Superior temporal gyrus (tissue), 1 donor: ENCODE results near the gene RBM19.

ENCODE experiments used
- DNase-seq: peaks from one replicate; pipeline ENCODE4 v3.0.0-alpha.2; 2016; ENCODE audit errors: extremely low spot score

Gene RBM19

GRCh38 chr12:113931517-113931916 is 34.6 kb downstream of the RBM19 start:
- DNase-seq: no peak

- no peak for DNase-seq
Measured at GRCh38 chr12:113930249-113930648, 35.9 kb downstream of the RBM19 start.

DNA sequence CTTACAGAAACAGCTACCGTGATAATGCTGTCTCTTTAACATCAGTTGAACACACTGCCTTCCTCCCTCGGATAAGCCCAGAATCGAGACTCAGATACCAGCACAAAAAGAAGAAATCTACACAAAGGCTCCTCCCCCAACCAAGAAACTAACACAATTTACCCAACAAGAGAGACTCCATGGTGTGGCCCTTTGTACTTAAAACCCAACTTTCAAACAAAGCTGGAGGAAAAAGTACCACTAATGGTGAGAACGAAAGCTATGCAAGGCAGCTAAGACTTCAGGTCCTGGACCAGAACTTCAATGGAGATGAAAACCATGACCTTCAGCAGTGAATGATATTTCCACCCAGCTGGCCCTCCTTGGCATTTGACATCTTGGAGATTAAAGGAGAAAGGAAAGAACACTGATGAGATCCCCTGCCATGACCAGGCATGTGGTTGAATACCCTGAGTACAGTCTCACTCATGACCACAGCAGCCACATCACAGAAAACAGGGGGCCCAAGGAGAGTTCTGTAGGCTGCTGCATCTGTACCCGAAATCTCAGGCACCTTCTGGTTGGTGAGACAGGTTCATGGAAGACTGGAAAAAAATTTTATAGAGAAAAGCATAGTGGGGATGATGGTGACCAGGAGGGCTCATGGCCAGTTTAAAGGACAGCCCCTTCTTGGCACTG is 36.7 kb downstream of the RBM19 start:
- DNase-seq: no peak

DNA sequence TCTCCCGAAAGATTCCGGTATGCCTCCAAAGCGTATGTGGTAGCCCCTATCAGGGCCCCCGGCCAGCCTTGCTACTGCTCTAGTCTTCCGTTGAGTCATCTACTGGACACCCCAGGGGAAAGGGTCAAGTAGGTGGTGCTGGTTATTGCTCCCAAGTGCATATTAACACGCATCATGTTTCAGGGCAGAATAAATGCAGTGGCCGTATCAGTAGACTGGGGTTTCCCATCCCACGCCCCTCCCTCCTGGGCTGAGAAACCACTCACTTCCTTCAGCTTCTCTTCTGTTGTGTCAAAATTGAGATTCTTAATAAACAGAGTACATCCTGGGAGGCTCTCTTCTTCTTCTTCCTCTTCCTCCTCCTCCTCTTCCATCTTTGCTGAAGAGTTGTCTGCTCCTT is 39.3 kb downstream of the RBM19 start:
- DNase-seq: no peak

DNA sequence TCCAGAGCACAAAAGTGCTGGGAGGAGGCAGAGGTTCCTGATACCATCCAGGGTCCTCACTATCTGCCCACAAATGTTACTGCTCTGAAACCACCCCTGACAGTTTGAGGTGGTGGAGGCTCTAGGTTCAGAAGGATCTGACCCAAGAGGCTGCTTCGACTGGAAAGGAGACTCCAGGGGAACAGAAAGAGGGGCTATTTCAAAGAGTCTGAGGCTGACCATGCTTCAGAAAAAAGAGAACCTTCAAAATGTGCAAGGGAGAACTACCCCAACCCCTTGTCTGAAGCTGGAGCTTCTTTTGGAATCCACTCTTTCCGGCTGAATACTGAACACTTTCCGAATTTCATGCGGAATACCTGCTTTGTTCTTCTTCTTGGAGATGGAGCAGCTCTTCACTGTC is 41.8 kb downstream of the RBM19 start:
- no peak for DNase-seq

- DNase-seq: no peak
Measured at GRCh38 chr12:113923251-113923650, 42.9 kb downstream of the RBM19 start.

GRCh38 chr12:113921430-113921829 is 44.7 kb downstream of the RBM19 start:
- DNase-seq: no peak

DNA sequence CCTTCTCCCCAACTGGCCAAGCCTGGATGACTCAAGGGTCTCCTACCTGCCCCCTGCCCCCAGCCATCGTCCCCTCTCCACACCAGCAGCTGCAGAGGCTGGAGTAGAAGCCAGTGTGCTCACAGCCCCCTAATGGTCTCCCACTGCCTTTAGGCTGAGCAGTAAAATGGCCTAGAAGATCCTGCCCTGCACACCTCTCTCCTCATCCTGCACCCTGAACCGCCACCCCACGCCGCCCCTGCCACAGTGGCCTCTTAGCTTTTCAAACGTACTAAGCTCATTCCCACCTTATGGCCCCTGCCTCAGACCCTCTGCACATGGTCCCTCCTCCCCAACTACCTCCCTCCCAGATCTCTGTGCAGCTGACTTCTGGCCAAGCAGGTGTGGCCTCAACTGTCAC is 46.3 kb downstream of the RBM19 start:
- DNase-seq: no peak

GRCh38 chr12:113918306-113918705 is 47.8 kb downstream of the RBM19 start:
- no peak for DNase-seq

- no peak for DNase-seq
Measured at GRCh38 chr12:113917393-113917792, 48.7 kb downstream of the RBM19 start.

DNA sequence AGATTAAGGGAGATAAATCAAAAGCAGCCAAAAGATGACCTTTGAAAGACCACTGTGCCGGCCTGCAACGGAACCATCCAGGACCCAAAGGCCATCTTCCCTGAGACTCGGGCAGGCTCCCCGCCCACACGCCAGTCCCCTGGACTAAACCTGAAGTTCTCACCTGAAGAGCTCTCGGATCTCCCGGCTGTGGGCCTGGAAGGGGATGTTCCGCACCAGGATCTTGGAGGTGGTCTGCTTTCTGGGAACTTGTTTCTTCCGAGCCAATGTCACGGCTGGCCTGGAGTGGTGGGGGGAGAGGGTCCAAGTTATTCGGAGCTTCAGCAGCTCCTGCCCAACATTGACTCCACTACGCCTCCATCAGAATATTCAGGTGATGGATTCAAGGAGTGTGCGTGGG is 51.3 kb downstream of the RBM19 start:
- DNase-seq: no peak

DNA sequence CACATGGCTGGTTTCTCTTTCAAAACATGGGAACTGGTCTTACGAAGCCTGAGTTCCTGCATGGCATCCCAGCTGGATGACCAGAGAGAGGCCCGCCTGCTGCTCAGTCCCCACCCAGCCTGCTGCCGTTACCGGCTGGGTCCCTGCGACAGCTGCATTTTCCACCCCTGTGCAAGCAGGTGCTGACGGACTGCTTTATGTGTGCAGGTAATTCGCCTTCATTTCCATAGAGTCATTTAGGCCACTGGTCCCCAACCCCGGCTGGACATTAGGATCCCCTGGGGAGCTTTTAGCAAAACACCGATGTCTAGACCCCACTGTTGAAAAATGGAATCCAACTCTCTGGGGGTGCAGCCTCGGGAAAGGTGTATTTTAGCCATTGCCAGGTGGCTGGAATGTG is 51.9 kb downstream of the RBM19 start:
- no peak for DNase-seq

DNA sequence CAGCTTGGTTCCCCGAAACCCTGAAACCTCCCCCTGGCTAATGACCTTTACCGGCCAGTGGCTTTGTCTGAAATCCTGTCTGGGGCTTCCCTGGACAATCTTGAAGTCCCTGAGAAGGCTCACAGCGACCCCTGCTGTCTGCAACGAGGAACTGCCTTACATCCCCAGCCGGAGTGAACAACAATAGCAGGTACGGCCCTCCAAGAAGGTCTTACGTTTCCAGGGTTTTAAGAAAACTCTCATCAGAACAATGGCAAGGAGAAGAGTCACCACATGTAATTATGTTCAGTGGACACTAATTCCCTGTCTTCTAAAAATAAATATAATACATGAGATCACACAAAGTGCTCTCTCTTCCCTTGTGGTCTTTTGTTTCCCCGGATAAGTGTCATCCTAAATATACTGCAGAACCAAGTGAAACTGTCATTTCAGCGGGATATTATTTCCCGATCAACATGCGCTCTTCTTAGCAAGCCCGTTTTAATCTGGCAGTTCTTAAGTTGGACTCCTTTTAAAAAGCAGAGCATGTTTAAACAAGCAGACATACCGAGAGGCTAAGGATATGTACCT is 53.3 kb downstream of the RBM19 start:
- DNase-seq: peak; percentile 90

GRCh38 chr12:113911971-113912759 is 54.0 kb downstream of the RBM19 start:
- no peak for DNase-seq

DNA sequence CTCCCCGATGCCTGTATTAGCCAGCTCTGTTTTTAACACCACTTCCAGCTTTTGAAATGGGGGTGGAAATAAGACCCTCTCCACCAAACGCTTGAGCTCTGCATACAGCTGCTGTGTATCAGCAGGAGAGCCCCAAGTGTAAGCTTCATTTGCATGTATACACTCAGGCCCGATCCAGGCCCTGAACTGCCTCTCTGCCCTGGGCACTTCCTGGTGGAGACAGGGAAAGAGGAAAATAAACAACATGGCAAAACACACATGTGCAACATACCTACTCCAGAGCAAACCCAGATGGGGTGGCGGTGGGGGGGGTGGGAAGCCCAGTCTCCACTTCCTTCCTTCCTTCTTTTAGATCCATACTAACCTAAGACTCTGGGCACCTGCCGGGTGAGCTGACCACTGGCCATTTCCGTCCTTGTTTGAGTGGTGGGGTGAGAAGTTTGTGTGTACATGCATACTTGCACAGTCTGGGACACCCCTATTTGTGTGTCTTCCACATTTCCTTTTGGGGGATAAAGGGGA is 55.3 kb downstream of the RBM19 start:
- no peak for DNase-seq

DNA sequence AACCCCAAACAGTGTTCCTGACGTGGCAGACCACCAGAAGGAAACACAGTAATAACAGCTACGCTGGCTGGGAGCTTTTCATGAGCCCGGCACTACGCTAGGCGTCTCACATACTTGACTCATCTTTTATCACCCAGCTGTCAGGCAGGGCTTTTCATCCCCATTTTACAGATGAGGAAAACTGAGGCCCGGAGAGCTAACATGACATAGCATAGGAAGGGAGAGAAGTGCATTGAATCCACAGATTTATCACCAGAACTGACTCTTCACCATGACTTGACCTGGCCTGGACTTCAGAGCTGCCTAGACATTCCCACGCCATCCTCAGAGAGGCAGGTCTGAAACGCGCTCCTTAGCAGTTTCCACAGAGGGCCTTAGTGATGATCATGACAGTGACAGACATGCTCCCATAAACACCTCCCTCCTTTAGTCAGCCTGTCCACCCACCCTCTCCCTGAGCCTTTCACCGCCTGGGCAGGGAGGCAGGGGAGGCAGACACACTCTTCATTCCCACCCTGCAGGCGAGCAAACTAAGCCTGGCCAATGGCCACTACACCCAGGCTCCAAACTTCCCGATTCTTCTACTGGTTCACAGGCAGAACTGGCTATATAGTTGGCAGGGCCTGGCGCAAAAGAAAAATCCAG is 56.2 kb downstream of the RBM19 start:
- no peak for DNase-seq

DNA sequence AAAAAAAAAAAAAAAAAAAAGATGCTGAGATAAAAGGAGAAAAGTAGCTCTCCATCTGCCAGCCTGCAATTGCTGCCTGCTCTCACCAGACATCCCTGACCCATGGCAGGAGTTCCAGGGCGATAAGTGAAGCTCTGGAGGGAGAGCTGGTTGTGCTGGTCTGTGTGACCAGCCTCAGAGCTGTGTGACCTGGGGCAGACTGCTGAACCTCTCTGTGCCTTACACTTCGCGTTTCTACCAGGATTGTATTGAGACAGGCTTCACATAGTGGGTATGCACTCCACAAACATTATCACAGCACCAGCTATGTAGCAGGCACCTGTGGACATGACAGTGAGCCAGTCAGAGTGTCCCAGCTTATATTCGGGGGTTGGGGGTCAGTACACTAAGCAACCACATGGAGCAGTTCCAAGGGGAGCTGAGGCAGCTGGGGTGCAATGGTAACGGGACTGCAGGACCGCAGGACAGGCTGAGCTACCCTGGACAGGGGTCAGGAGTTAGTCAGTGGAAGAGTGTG is 57.5 kb downstream of the RBM19 start:
- no peak for DNase-seq

- DNase-seq: no peak
Measured at GRCh38 chr12:113907446-113908180, 58.5 kb downstream of the RBM19 start.

DNA sequence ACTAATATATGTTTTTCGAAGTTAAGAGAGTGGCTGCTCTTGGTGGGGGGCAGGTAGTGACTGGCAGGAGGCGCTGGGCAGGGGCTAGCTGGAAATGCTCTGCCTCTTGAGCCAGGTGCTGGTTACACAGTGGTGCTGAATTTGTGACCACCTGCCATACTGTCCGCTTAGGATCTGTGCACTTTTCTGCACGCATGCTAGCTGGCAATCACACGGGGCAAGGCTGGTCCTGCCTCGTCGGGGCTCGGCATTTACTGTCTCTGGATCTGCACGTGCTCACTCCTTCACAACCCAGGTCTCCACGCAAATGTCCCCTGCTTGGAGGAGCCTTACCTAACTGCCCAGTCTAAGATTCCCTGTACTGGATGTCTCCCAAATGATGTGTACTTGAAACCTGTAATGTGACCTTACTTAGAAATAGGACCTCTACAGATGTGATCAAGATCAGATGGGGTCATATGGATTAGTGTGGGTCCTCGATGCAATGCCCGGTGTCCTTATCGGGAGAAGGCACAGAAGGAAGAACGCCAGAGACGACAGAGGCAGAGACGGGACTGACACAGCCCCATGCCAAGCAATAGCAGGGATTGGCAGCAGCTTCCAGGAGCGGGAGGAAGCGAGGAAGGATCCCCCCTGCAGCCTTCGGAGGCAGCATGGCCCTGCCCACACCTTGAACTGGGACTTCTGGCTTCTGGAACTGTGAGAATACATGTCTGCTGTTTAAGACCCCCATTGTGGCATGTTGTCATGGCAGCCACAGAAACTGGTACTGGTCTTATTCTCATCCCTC is 59.5 kb downstream of the RBM19 start:
- no peak for DNase-seq

- DNase-seq: no peak
Measured at GRCh38 chr12:113905829-113906228, 60.3 kb downstream of the RBM19 start.
